ENCODE results near the gene TMEM135. TPM values are rescaled to one million over a fixed set of nuclear protein-coding genes. Genes with fewer than 3 reads are reported as not detected.

Gene TMEM135
- total RNA-seq, 1 donor from 2014 or later, result 20.6 TPM

DNA sequence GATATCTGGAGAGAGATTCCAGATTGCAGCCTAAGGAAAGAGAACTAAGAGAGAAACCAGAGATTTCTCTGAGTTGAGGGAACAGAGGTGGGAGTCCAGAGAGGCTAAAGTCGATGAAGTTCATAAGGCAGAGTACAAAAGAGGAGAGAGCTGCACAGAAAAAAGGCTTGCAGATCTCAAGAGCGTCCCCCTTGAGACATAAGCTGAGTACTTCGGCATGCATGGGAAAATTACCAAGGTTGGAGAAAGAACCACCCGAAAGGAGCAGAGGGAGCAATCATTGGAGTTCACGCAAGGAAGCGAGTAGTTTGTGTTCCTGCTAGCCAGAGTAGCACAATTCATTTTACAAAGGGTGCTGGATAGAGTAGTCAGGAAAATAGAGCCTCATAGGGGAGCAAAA lies 293.5 kb downstream of the TMEM135 start:
- Histone ChIP-seq H3K4me1 (ENCODE audit: insufficient read depth, low read length) (no peaks in the 10 kb centered on the region), H3K27me3 (ENCODE audit: insufficient read depth, low read length) (no peaks in the 10 kb centered on the region), H4K20me1 (ENCODE audit: insufficient read depth, low read length) (no peaks in the 10 kb centered on the region), H3K79me2 (ENCODE audit: insufficient read depth, low read length) (no peaks in the 10 kb centered on the region), H3K9ac (ENCODE audit: low read length) (no peak overlapping the region), H3K27ac (ENCODE audit: low read depth, low read length) (no peak overlapping the region), H3K9me3 (ENCODE audit: insufficient read depth, low read depth, low read length) (no peaks in the 10 kb centered on the region), H3K36me3 (ENCODE audit: insufficient read depth, low read length) (peaks cover 2% of the 10 kb centered on the region), H3K4me3 (ENCODE audit: insufficient read depth, low read depth, low read length) (no peak overlapping the region), H2AFZ (ENCODE audit: low read depth, low read length) (no peak overlapping the region), H3K4me2 (ENCODE audit: low read length) (no peak overlapping the region)
- TF ChIP-seq, protein P1, sequence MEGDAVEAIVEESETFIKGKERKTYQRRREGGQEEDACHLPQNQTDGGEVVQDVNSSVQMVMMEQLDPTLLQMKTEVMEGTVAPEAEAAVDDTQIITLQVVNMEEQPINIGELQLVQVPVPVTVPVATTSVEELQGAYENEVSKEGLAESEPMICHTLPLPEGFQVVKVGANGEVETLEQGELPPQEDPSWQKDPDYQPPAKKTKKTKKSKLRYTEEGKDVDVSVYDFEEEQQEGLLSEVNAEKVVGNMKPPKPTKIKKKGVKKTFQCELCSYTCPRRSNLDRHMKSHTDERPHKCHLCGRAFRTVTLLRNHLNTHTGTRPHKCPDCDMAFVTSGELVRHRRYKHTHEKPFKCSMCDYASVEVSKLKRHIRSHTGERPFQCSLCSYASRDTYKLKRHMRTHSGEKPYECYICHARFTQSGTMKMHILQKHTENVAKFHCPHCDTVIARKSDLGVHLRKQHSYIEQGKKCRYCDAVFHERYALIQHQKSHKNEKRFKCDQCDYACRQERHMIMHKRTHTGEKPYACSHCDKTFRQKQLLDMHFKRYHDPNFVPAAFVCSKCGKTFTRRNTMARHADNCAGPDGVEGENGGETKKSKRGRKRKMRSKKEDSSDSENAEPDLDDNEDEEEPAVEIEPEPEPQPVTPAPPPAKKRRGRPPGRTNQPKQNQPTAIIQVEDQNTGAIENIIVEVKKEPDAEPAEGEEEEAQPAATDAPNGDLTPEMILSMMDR (IDR thresholded peaks at IDR 0.05; ENCODE audit: insufficient read depth, low read depth, low read length), result no peak
- no peak for TF ChIP-seq EZH2 (IDR thresholded peaks at IDR 0.05; ENCODE audit: insufficient read depth, low read length)
- H3K4me3 Mint-ChIP-seq (ENCODE audit: unreplicated experiment), result no peak overlapping the region
- FAIRE-seq, result no peak
- H3K4me1 Mint-ChIP-seq (ENCODE audit: low read depth, unreplicated experiment), result no peaks in the 10 kb centered on the region
- peaks cover 3% of the 10 kb centered on the region for H3K36me3 Mint-ChIP-seq (ENCODE audit: low read depth, unreplicated experiment)
- H3K27me3 Mint-ChIP-seq (ENCODE audit: low read depth, unreplicated experiment), result no peaks in the 10 kb centered on the region
- peaks cover 5% of the 10 kb centered on the region for H3K9me3 Mint-ChIP-seq (ENCODE audit: unreplicated experiment)
- no peak for DNase-seq (ENCODE audit: low read depth)
- H3K27ac Mint-ChIP-seq (ENCODE audit: unreplicated experiment), result no peak overlapping the region

DNA sequence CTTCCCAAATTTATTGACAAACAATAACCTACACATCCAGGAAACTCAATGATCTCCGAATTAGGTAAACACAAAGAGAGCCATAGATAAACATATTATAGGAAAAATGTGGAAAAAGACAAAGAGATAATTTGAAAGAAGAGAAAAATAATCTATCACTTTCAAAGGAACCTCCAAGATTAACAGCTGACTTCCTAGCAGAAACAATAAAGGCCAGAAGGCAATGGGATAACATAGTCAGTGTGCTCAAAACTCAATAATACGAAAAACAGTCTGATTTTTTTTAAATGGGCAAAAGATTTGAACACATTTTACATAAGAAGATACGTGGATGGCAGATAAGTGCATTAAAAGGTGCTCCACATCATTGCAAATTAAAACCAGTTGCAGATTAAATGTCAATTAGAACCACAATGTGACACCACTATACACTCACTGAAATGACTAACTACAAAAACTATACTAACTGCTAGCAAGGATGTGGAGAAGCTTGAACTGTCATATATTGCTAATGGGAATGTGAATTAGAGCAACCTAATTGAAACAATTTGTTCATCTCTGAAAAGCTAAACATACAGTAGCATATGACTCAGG lies 300.4 kb downstream of the TMEM135 start:
- Histone ChIP-seq H3K4me1 (ENCODE audit: insufficient read depth, low read length) (no peaks in the 10 kb centered on the region), H3K27ac (ENCODE audit: low read depth, low read length) (no peak overlapping the region), H3K27me3 (ENCODE audit: insufficient read depth, low read length) (no peaks in the 10 kb centered on the region), H3K4me3 (ENCODE audit: insufficient read depth, low read depth, low read length) (no peak overlapping the region), H3K79me2 (ENCODE audit: insufficient read depth, low read length) (no peaks in the 10 kb centered on the region), H4K20me1 (ENCODE audit: insufficient read depth, low read length) (no peaks in the 10 kb centered on the region), H2AFZ (ENCODE audit: low read depth, low read length) (no peak overlapping the region), H3K9ac (ENCODE audit: low read length) (no peak overlapping the region), H3K9me3 (ENCODE audit: insufficient read depth, low read depth, low read length) (peaks cover 2% of the 10 kb centered on the region), H3K4me2 (ENCODE audit: low read length) (no peak overlapping the region), H3K36me3 (ENCODE audit: insufficient read depth, low read length) (no peaks in the 10 kb centered on the region)
- DNase-seq (ENCODE audit: low read depth) (no peak), FAIRE-seq (no peak)
- H3K9me3 Mint-ChIP-seq (ENCODE audit: unreplicated experiment), result peaks cover 13% of the 10 kb centered on the region
- H3K27me3 Mint-ChIP-seq (ENCODE audit: low read depth, unreplicated experiment), result no peaks in the 10 kb centered on the region
- H3K4me1 Mint-ChIP-seq (ENCODE audit: low read depth, unreplicated experiment), result no peaks in the 10 kb centered on the region
- no peak overlapping the region for H3K27ac Mint-ChIP-seq (ENCODE audit: unreplicated experiment)
- H3K36me3 Mint-ChIP-seq (ENCODE audit: low read depth, unreplicated experiment), result no peaks in the 10 kb centered on the region
- H3K4me3 Mint-ChIP-seq (ENCODE audit: unreplicated experiment), result no peak overlapping the region
- TF ChIP-seq, protein P1 (IDR thresholded peaks at IDR 0.05; ENCODE audit: insufficient read depth, low read depth, low read length), result no peak
- TF ChIP-seq EZH2 (IDR thresholded peaks at IDR 0.05; ENCODE audit: insufficient read depth, low read length), result no peak

DNA sequence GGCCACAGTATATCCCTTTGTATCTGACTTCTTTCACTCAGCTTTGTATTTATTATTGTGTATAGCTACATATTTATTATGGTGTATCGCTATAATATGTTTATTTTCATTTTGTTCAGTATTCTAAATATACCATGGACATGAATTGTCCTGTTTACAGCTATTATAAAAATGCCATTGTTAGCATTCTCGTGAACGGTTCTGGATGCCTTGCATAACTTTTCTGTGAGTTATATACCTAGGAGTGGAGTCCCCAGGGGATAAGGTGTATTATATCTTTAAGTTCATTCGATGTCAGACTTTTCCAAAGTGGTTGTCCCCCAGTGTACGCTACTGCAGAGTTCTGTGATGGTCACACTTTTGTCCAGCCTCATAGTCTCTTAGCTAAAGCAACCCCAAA lies 301.7 kb downstream of the TMEM135 start:
- peaks cover 9% of the 10 kb centered on the region for H3K9me3 Mint-ChIP-seq (ENCODE audit: unreplicated experiment)
- no peaks in the 10 kb centered on the region for H4K20me1 ChIP-seq (ENCODE audit: insufficient read depth, low read length)
- no peak overlapping the region for H3K4me3 Mint-ChIP-seq (ENCODE audit: unreplicated experiment)
- no peak for DNase-seq (ENCODE audit: low read depth)
- H3K4me3 ChIP-seq (ENCODE audit: insufficient read depth, low read depth, low read length), result no peak overlapping the region
- no peaks in the 10 kb centered on the region for H3K27me3 ChIP-seq (ENCODE audit: insufficient read depth, low read length)
- TF ChIP-seq, protein P1 (IDR thresholded peaks at IDR 0.05; ENCODE audit: insufficient read depth, low read depth, low read length), result no peak
- no peak for TF ChIP-seq EZH2 (IDR thresholded peaks at IDR 0.05; ENCODE audit: insufficient read depth, low read length)
- no peaks in the 10 kb centered on the region for H3K27me3 Mint-ChIP-seq (ENCODE audit: low read depth, unreplicated experiment)
- no peak overlapping the region for H3K27ac Mint-ChIP-seq (ENCODE audit: unreplicated experiment)
- no peaks in the 10 kb centered on the region for H3K4me1 ChIP-seq (ENCODE audit: insufficient read depth, low read length)
- no peaks in the 10 kb centered on the region for H3K4me1 Mint-ChIP-seq (ENCODE audit: low read depth, unreplicated experiment)
- no peak overlapping the region for H3K27ac ChIP-seq (ENCODE audit: low read depth, low read length)
- no peak overlapping the region for H3K4me2 ChIP-seq (ENCODE audit: low read length)
- peaks cover 2% of the 10 kb centered on the region for H3K9me3 ChIP-seq (ENCODE audit: insufficient read depth, low read depth, low read length)
- no peaks in the 10 kb centered on the region for H3K79me2 ChIP-seq (ENCODE audit: insufficient read depth, low read length)
- no peaks in the 10 kb centered on the region for H3K36me3 ChIP-seq (ENCODE audit: insufficient read depth, low read length)
- no peak for FAIRE-seq
- no peak overlapping the region for H2AFZ ChIP-seq (ENCODE audit: low read depth, low read length)
- H3K9ac ChIP-seq (ENCODE audit: low read length), result no peak overlapping the region
- H3K36me3 Mint-ChIP-seq (ENCODE audit: low read depth, unreplicated experiment), result no peaks in the 10 kb centered on the region
